ENCODE results near the gene KIF26B. TPM values are rescaled to one million over a fixed set of nuclear protein-coding genes. Genes with fewer than 3 reads are reported as not detected.
"Not testable (repeated sequence)": the region's sequence is repeated elsewhere in the genome, so short reads cannot be mapped to it uniquely, and the experiment has no call there.

The KIF26B gene
- total RNA-seq, 2 donors from 2014 or later: not detected

- no peaks in the 10 kb centered on the region for H3K27me3 Mint-ChIP-seq
- no peak for ATAC-seq (replicated peaks)
- H3K4me1 Mint-ChIP-seq: no peaks in the 10 kb centered on the region
- H3K36me3 Mint-ChIP-seq (ENCODE audit: low read depth): no peaks in the 10 kb centered on the region
- H3K9me3 Mint-ChIP-seq: no peaks in the 10 kb centered on the region
- H3K4me3 Mint-ChIP-seq: no peak overlapping the region
- no peak overlapping the region for H3K27ac Mint-ChIP-seq
Observed at GRCh38 chr1:245390975-245391374, 236.2 kb downstream of the KIF26B start.

- peaks cover 4% of the 10 kb centered on the region for H3K27me3 Mint-ChIP-seq
- H3K36me3 Mint-ChIP-seq (ENCODE audit: low read depth): no peaks in the 10 kb centered on the region
- no peaks in the 10 kb centered on the region for H3K4me1 Mint-ChIP-seq
- no peak overlapping the region for H3K27ac Mint-ChIP-seq
- no peak overlapping the region for H3K4me3 Mint-ChIP-seq
- H3K9me3 Mint-ChIP-seq: no peaks in the 10 kb centered on the region
- no peak for ATAC-seq (replicated peaks)
Observed at GRCh38 chr1:245393694-245394093, 238.9 kb downstream of the KIF26B start.

GRCh38 chr1:245395680-245396079 lies 240.9 kb downstream of the KIF26B start:
- Mint-ChIP-seq H3K9me3 (no peaks in the 10 kb centered on the region), H3K4me1 (no peaks in the 10 kb centered on the region), H3K36me3 (ENCODE audit: low read depth) (no peaks in the 10 kb centered on the region), H3K27me3 (peaks cover 4% of the 10 kb centered on the region), H3K4me3 (no peak overlapping the region), H3K27ac (no peak overlapping the region)
- no peak for ATAC-seq (replicated peaks)

- H3K9me3 Mint-ChIP-seq: no peaks in the 10 kb centered on the region
- H3K27me3 Mint-ChIP-seq: peaks cover 4% of the 10 kb centered on the region
- no peaks in the 10 kb centered on the region for H3K4me1 Mint-ChIP-seq
- no peaks in the 10 kb centered on the region for H3K36me3 Mint-ChIP-seq (ENCODE audit: low read depth)
- no peak overlapping the region for H3K4me3 Mint-ChIP-seq
- no peak for ATAC-seq (replicated peaks)
- no peak overlapping the region for H3K27ac Mint-ChIP-seq
Observed at GRCh38 chr1:245396615-245397014, 241.8 kb downstream of the KIF26B start.

- no peaks in the 10 kb centered on the region for H3K4me1 Mint-ChIP-seq
- no peaks in the 10 kb centered on the region for H3K9me3 Mint-ChIP-seq
- H3K36me3 Mint-ChIP-seq (ENCODE audit: low read depth): no peaks in the 10 kb centered on the region
- H3K27ac Mint-ChIP-seq: no peak overlapping the region
- H3K4me3 Mint-ChIP-seq: no peak overlapping the region
- H3K27me3 Mint-ChIP-seq: peaks cover 8% of the 10 kb centered on the region
- no peak for ATAC-seq (replicated peaks)
Observed at GRCh38 chr1:245397771-245398170, 243.0 kb downstream of the KIF26B start.

GRCh38 chr1:245398180-245398579 lies 243.4 kb downstream of the KIF26B start:
- Mint-ChIP-seq H3K4me1 (no peaks in the 10 kb centered on the region), H3K4me3 (no peak overlapping the region), H3K9me3 (no peaks in the 10 kb centered on the region), H3K36me3 (ENCODE audit: low read depth) (no peaks in the 10 kb centered on the region), H3K27ac (no peak overlapping the region), H3K27me3 (peaks cover 8% of the 10 kb centered on the region)
- ATAC-seq (replicated peaks): no peak

GRCh38 chr1:245401881-245402587 lies 247.2 kb downstream of the KIF26B start:
- H3K4me3 Mint-ChIP-seq: no peak overlapping the region
- H3K27me3 Mint-ChIP-seq: peaks cover 11% of the 10 kb centered on the region
- no peaks in the 10 kb centered on the region for H3K4me1 Mint-ChIP-seq
- H3K27ac Mint-ChIP-seq: no peak overlapping the region
- H3K36me3 Mint-ChIP-seq (ENCODE audit: low read depth): no peaks in the 10 kb centered on the region
- no peaks in the 10 kb centered on the region for H3K9me3 Mint-ChIP-seq
- no peak for ATAC-seq (replicated peaks)

- H3K36me3 Mint-ChIP-seq (ENCODE audit: low read depth); H3K27ac Mint-ChIP-seq; H3K9me3 Mint-ChIP-seq; H3K4me3 Mint-ChIP-seq; ATAC-seq (replicated peaks); H3K4me1 Mint-ChIP-seq: not testable (repeated sequence)
- peaks cover 11% of the 10 kb centered on the region for H3K27me3 Mint-ChIP-seq
Observed at GRCh38 chr1:245402998-245403397, 248.2 kb downstream of the KIF26B start.

- Mint-ChIP-seq H3K9me3 (no peaks in the 10 kb centered on the region), H3K36me3 (ENCODE audit: low read depth) (no peaks in the 10 kb centered on the region), H3K27me3 (peaks cover 11% of the 10 kb centered on the region), H3K27ac (no peak overlapping the region), H3K4me1 (no peaks in the 10 kb centered on the region), H3K4me3 (no peak overlapping the region)
- no peak for ATAC-seq (replicated peaks)
Observed at GRCh38 chr1:245404527-245404926, 249.7 kb downstream of the KIF26B start.

- H3K4me1 Mint-ChIP-seq: no peaks in the 10 kb centered on the region
- no peak overlapping the region for H3K4me3 Mint-ChIP-seq
- no peak overlapping the region for H3K27ac Mint-ChIP-seq
Observed at GRCh38 chr1:245404952-245405351, 250.2 kb downstream of the KIF26B start.

GRCh38 chr1:245406426-245406825 lies 251.6 kb downstream of the KIF26B start:
- Mint-ChIP-seq H3K27me3 (peaks cover 11% of the 10 kb centered on the region), H3K4me1 (no peaks in the 10 kb centered on the region), H3K9me3 (no peaks in the 10 kb centered on the region), H3K4me3 (no peak overlapping the region), H3K36me3 (ENCODE audit: low read depth) (no peaks in the 10 kb centered on the region), H3K27ac (no peak overlapping the region)
- no peak for ATAC-seq (replicated peaks)

More at GRCh38 chr1:245404952-245405351, 250.2 kb downstream of the KIF26B start:
- Mint-ChIP-seq H3K27me3 (peaks cover 11% of the 10 kb centered on the region), H3K36me3 (ENCODE audit: low read depth) (no peaks in the 10 kb centered on the region), H3K9me3 (no peaks in the 10 kb centered on the region)
- ATAC-seq (replicated peaks): no peak

- Mint-ChIP-seq H3K27me3 (peaks cover 12% of the 10 kb centered on the region), H3K9me3 (no peaks in the 10 kb centered on the region), H3K36me3 (ENCODE audit: low read depth) (no peaks in the 10 kb centered on the region), H3K4me3 (no peak overlapping the region), H3K27ac (no peak overlapping the region), H3K4me1 (no peaks in the 10 kb centered on the region)
- ATAC-seq (replicated peaks): no peak
Observed at GRCh38 chr1:245407983-245408382, 253.2 kb downstream of the KIF26B start.

- no peak overlapping the region for H3K4me3 Mint-ChIP-seq
- ATAC-seq (replicated peaks): peak; percentile 9
- no peaks in the 10 kb centered on the region for H3K36me3 Mint-ChIP-seq (ENCODE audit: low read depth)
- no peak overlapping the region for H3K27ac Mint-ChIP-seq
- H3K27me3 Mint-ChIP-seq: peaks cover 12% of the 10 kb centered on the region
- H3K9me3 Mint-ChIP-seq: no peaks in the 10 kb centered on the region
- no peaks in the 10 kb centered on the region for H3K4me1 Mint-ChIP-seq
Observed at GRCh38 chr1:245409341-245410195, 254.8 kb downstream of the KIF26B start.

- ATAC-seq (replicated peaks): no peak
- Mint-ChIP-seq H3K27ac (no peak overlapping the region), H3K9me3 (no peaks in the 10 kb centered on the region), H3K27me3 (peaks cover 9% of the 10 kb centered on the region), H3K4me1 (no peaks in the 10 kb centered on the region), H3K4me3 (no peak overlapping the region), H3K36me3 (ENCODE audit: low read depth) (no peaks in the 10 kb centered on the region)
Observed at GRCh38 chr1:245411245-245412036, 256.7 kb downstream of the KIF26B start.

Measured in activated T-helper 17 cell treated with anti-CD3 and anti-CD28 coated beads, Interleukin-2, amount 50 U/mL, for 72 hours (primary cell).